GM19463 (cell line): ENCODE measurements around the gene VDR.
A peak's percentile ranks its signal among the peaks of the same experiment; 100 is the strongest.
"Not testable (repeated sequence)": the region's sequence is repeated elsewhere in the genome, so short reads cannot be mapped to it uniquely, and the experiment has no call there.

ENCODE experiments used
- ATAC-seq: cut with Tn5 transposase; IDR thresholded peaks from one replicate; pipeline ENCODE4 v1.9.1; 2021; ENCODE audit warnings: mild to moderate bottlenecking, moderate library complexity; ENCODE audit not compliant: unreplicated experiment

VDR gene

GRCh38 chr12:47816403-47817271 is 88.2 kb downstream of the VDR start:
- ATAC-seq, result no peak

- ATAC-seq, result not testable (repeated sequence)
These were observed 89.3 kb downstream of the VDR start for GRCh38 chr12:47815447-47815846.

DNA sequence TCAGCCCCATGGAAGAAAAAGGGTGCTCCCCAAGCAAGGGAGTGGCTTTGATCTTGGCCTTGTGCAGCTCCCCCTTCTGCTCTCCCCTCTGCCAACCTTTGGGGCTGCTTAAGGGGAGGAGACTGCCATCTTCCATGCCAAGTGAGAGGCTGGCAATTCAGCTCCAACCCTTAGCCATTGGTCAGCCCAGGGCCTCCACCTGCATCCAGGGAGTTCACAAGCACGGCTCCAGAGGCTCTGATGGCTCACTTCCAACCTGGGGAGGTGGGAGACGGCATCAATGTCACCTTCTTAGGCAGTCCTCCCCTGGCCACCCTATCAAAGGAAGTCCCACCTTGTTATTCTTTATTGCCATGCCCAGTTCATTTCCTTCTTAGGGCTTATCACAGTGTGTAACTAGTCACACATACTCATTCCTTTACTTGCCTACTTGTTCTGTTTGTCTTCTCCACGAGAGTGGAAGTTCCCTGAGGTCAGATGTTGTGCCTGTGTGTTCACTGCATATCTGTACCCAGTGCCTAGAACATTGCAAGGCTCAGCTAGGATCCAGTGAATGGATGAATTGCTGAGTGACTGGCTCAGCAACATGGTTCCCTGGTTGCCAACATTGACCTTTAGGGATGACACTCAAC is 90.1 kb downstream of the VDR start:
- no peak for ATAC-seq

GRCh38 chr12:47813511-47814196 is 91.1 kb downstream of the VDR start:
- ATAC-seq, result peak; percentile 39

DNA sequence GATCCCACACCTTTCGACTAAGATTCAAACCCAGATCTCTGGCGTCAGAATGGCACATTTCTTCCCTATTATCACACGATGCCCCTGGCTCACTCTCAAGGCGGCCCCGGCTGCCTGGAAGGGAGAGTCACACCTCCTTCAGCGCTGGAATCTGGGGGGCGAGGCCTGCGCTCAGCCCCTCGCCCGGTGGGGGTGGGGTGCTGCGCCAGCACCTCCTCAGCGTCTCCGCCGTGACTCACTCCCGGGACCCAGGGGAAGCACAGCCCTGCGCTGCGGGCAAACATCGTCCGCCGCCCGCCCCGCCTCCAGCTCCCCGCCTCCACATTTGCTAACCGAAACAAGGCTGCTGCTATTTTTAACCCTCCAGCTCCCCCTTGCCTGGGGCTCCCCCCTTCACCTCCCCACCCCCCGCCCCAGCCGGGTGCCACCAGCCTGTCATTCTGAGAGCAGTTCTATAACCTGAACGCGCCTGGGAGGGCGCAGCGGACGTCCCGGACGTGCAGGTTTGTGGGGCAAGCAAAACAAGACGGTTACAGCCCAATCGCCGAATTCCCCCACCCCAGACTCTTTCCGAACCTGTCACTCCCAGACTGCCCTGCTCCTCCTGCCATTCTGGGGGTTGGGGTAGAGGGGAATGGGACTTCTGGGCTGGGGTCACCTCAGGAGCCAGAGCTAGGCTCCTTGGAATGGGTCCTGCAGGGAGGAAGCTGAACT is 91.8 kb downstream of the VDR start:
- ATAC-seq, result peak; percentile 66

- ATAC-seq, result no peak
These were observed 93.0 kb downstream of the VDR start for GRCh38 chr12:47811581-47812484.

GRCh38 chr12:47811072-47811396 is 93.8 kb downstream of the VDR start:
- no peak for ATAC-seq

- not testable (repeated sequence) for ATAC-seq
These were observed 95.3 kb downstream of the VDR start for GRCh38 chr12:47809518-47809917.

- no peak for ATAC-seq
These were observed 96.0 kb downstream of the VDR start for GRCh38 chr12:47808574-47809365.

DNA sequence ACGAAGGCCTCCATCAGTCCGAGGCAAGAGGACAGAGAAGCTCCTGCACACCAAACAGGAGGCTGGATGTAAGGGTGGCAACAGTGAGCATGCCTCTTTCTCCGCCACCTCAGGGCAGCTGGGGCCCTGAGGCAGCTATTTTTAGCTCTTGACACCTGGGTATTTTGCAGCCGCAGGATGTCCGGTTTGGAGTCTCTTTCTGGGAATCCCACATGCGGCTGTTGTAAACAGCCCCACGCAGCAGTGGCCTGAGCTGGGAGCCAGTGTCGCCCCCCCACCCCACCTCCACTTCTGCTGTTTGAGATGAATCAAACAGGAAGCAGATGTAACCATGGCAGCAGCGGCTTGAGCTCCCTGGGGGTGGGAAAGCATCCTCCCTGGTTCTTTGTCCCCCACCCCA is 96.7 kb downstream of the VDR start:
- ATAC-seq, result peak; percentile 30

DNA sequence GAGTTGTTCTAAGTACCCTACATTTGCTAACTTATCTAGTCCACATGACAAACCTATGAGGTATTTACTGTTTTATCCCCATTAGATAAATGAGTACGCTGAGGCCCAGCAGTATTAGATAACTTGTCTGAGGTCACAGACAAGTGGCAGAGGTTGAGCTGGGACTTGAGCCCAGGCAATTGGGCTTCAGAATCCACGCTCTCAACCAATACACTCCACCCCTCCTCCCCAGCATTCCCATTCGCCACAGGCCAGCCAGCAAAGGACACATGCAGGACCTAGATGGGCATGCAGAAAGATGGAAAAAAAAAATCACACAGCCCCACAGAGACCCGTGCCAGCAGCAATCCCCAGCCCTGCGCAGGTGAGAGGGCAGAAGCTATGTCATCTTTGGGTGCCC is 97.5 kb downstream of the VDR start:
- ATAC-seq, result no peak

GRCh38 chr12:47805417-47805816 is 99.4 kb downstream of the VDR start:
- ATAC-seq, result no peak

DNA sequence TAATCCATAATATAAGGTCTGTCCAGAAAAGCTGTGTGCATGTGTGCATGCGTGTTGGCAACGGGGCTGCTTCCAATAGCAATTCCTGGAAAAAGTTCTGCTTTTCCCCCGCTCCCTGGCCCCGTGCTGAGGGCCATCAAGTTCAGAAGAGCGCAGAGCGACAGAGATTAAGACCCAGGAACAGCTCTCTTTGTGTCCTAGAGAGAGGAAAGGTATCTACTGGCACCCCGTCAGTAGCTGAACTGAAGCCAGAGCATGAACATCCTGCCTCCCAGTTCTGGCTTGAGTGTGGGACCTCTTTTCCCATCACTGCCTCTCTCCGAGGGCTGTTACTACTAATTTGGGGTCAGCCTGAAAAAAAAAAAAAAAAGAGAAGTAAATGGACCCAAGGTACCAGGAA is 100.6 kb downstream of the VDR start:
- ATAC-seq, result no peak

GRCh38 chr12:47803191-47803875 is 101.5 kb downstream of the VDR start:
- ATAC-seq, result no peak

GRCh38 chr12:47802312-47802711 is 102.5 kb downstream of the VDR start:
- ATAC-seq, result no peak

DNA sequence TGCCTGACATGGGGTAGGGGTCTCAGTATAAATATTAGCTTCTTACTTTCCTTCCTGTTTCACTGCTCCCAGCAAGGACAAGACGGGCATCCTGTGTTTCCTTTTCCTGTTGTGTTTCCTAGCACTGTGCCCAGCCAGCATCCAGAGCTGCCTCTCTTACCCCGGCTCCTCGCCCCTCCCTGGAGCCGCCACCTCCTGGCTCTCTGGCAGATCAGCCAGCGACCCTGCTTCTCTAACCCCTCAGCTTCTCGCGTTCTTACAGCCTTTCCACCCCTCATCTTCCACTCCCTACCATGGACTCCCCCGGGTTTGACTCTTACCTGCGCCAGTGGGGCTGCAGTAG is 102.9 kb downstream of the VDR start:
- no peak for ATAC-seq

- ATAC-seq, result no peak
These were observed 103.5 kb downstream of the VDR start for GRCh38 chr12:47801170-47801903.

DNA sequence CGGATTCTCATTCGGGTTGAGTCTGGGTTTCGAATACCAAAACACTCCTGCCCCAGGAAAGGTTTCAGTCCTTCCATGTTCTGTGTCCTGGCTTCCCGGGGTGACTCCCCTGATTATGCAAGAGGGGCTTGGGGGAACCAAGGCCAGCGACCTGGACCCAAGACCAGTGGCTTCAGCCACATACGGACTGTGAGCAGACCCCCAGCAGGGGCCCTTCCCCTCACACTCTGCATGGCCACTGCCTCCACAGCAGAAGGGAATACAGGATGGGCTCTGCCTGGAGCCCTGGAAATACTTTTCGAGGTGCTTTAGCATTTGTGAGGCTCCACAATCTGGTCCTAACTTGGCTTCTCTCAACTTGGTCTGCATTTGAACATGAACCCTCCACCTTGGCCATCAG is 104.2 kb downstream of the VDR start:
- no peak for ATAC-seq
